ENCODE data around the gene TNIK. TPM values are rescaled to one million over a fixed set of nuclear protein-coding genes. Genes with fewer than 3 reads are reported as not detected.
A peak's percentile ranks its signal among the peaks of the same experiment; 100 is the strongest.

TNIK gene
- total RNA-seq, 6 donors from 2014 or later = 23.2 to 74.4 (median 38.3) TPM

DNA sequence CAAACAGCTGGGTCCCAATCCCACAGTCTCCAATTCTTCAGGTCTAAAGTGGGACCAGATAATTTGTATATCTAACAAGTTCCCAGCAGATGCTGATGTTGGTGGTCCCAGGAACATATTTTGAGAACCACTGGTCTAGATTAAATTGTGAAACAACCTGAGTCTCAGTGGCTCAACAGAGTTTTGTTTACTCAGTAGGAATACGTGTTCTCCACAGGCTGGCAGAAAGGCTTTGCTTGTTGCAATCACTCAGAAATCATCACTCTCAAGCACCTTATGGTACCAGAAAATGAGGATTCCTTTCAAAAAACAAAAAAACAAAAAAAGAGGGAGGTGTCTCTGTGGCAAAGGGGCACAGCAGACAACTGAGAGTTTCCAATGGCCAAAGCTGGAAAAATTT lies 118.0 kb downstream of the TNIK start:
- peaks cover 0 to 18% (median 3%) of the 10 kb centered on the region in 4 donors for H3K4me1 ChIP-seq

DNA sequence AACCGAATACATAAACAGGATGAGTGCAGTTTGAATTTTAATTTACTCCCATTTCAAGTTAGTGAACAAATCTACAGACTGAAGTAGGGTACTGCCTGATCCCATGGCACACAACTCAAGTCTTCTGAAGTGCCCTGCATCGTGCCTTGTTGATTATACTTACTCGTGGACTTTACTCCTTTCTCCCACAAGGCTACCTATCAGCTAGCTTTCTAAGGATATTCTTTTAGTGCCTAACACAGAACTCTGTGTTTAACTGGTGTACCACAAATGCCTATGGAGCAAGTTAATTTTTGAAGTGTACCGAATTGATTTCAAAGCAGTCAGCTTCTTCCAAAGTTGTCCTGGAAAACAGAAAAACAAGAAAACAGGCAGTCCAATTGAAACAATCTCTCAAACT lies 119.8 kb downstream of the TNIK start:
- H3K27me3 ChIP-seq = no peaks in the 10 kb centered on the region
- TF ChIP-seq POLR2A (IDR thresholded peaks at IDR 0.05) (no peak), EP300 (IDR thresholded peaks at IDR 0.05) (peak in 1 of 4 donors; percentile 25)
- no peaks in the 10 kb centered on the region for H3K36me3 ChIP-seq
- no peak for ATAC-seq (ENCODE audit: low FRiP score in 2 of 2)
- WGBS, 2 donors = 69 to 72% methylated on average over 4 of the region's 4 CpGs
- H3K27ac ChIP-seq = no peak overlapping the region
- no peak overlapping the region for H3K4me3 ChIP-seq
- no peak for DNase-seq
- peaks cover 0 to 12% (median 0%) of the 10 kb centered on the region in 4 donors for H3K4me1 ChIP-seq
- no peaks in the 10 kb centered on the region for H3K9me3 ChIP-seq

More for the DNA sequence above, 118.0 kb downstream of the TNIK start:
- no peaks in the 10 kb centered on the region for H3K36me3 ChIP-seq
- H3K27ac ChIP-seq = no peak overlapping the region
- H3K4me3 ChIP-seq = no peak overlapping the region
- no peaks in the 10 kb centered on the region for H3K9me3 ChIP-seq
- TF ChIP-seq, protein P1, sequence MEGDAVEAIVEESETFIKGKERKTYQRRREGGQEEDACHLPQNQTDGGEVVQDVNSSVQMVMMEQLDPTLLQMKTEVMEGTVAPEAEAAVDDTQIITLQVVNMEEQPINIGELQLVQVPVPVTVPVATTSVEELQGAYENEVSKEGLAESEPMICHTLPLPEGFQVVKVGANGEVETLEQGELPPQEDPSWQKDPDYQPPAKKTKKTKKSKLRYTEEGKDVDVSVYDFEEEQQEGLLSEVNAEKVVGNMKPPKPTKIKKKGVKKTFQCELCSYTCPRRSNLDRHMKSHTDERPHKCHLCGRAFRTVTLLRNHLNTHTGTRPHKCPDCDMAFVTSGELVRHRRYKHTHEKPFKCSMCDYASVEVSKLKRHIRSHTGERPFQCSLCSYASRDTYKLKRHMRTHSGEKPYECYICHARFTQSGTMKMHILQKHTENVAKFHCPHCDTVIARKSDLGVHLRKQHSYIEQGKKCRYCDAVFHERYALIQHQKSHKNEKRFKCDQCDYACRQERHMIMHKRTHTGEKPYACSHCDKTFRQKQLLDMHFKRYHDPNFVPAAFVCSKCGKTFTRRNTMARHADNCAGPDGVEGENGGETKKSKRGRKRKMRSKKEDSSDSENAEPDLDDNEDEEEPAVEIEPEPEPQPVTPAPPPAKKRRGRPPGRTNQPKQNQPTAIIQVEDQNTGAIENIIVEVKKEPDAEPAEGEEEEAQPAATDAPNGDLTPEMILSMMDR (IDR thresholded peaks at IDR 0.05) = no peak
- TF ChIP-seq POLR2A (IDR thresholded peaks at IDR 0.05) (no peak), EP300 (IDR thresholded peaks at IDR 0.05) (no peak), POLR2AphosphoS5 (IDR thresholded peaks at IDR 0.05) (no peak)
- DNase-seq (no peak), ATAC-seq (ENCODE audit: low FRiP score in 2 of 2) (no peak)
- no peaks in the 10 kb centered on the region for H3K27me3 ChIP-seq
- 81% methylated on average over 1 of the region's 1 CpG for WGBS, 2 donors

DNA sequence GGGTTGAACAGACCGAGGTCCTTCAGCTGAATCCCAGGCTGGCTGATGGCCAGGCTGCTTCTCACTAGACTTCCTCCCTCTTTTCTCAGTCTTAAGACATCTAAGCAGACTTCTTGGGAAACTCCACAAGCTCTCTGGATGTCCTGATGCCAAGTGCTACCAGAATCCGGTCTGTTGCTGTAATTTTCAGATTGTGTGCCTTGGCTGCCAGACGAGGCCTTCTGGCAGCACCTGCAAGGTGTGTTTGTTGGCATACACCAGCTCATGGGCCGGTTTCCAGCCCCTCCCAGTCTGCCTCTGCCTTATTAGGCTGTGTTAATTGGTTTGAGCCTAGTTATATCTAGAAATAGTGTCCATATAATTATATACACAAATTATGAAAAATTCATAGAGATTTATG lies 120.6 kb downstream of the TNIK start:
- 45 to 75% methylated on average over 4 of the region's 4 CpGs for WGBS, 2 donors
- ATAC-seq (ENCODE audit: low FRiP score in 2 of 2) = peak; percentile 35 to 51

DNA sequence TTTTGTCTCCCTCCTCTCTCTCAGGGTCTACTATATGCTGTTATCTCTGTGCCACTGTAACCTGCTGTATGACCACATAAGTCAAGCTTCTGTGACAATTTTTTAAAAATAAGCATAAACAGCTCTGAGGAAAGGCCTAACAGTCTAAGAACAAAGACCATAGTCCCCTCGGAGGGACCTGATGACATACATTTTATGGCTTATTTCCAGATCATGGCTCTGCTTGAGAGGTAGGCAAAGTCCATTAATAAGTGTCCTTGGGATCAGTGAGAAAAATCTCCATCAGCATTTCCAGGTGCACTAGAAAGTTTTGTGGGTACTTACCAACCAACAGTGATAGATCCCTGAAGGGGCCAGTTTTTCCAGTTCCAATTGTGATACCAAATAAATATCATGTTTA lies 123.8 kb downstream of the TNIK start:
- WGBS, 2 donors = 50 to 70% methylated on average over 1 of the region's 1 CpG
- H3K4me1 ChIP-seq = peaks cover 0 to 23% (median 0%) of the 10 kb centered on the region in 4 donors
- no peak for ATAC-seq (ENCODE audit: low FRiP score in 2 of 2)
- no peaks in the 10 kb centered on the region for H3K36me3 ChIP-seq
- no peak overlapping the region for H3K4me3 ChIP-seq
- H3K27me3 ChIP-seq = no peaks in the 10 kb centered on the region
- TF ChIP-seq, protein P1 (IDR thresholded peaks at IDR 0.05) = no peak
- TF ChIP-seq EP300 (IDR thresholded peaks at IDR 0.05) (no peak), POLR2AphosphoS5 (IDR thresholded peaks at IDR 0.05) (no peak), POLR2A (IDR thresholded peaks at IDR 0.05) (no peak)
- no peak overlapping the region for H3K27ac ChIP-seq
- no peaks in the 10 kb centered on the region for H3K9me3 ChIP-seq
- DNase-seq = no peak

More for the DNA sequence above, 120.6 kb downstream of the TNIK start:
- H3K36me3 ChIP-seq = no peaks in the 10 kb centered on the region
- H3K27me3 ChIP-seq = no peaks in the 10 kb centered on the region
- no peak overlapping the region for H3K4me3 ChIP-seq
- no peaks in the 10 kb centered on the region for H3K9me3 ChIP-seq
- TF ChIP-seq, protein P1 (IDR thresholded peaks at IDR 0.05) = no peak
- TF ChIP-seq POLR2A (IDR thresholded peaks at IDR 0.05) (no peak), POLR2AphosphoS5 (IDR thresholded peaks at IDR 0.05) (peak in 1 of 2 donors; percentile 43), EP300 (IDR thresholded peaks at IDR 0.05) (peak in 1 of 4 donors; percentile 75)
- DNase-seq = peak in 1 of 2 donors; percentile 93
- peaks cover 0 to 15% (median 0%) of the 10 kb centered on the region in 4 donors for H3K4me1 ChIP-seq
- H3K27ac ChIP-seq = peak overlapping the region in 2 of 4 donors; percentile 6 to 72

DNA sequence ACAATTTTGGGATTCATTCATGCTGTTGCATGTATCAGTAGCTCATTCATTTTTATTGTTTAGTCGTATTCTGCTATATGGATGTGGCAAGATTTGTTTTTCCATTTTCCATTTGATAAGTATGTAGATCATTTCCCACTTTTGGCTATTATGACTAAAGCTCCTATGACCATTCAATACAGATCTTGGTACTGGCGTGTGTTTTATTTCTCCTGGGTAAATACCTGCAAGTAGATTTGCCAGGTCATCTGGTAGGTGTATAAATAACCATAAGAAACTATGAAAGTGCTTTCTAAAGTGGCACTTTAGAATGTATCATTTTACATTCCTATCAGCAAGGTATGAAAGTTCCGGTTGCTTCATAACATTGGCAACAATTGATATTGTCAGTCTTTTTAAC lies 124.6 kb downstream of the TNIK start:
- DNase-seq (no peak), ATAC-seq (ENCODE audit: low FRiP score in 2 of 2) (peak; percentile 16 to 66)
- TF ChIP-seq EP300 (IDR thresholded peaks at IDR 0.05) = peak in 2 of 4 donors; percentile 28 to 88
- TF ChIP-seq, protein P1 (IDR thresholded peaks at IDR 0.05) = no peak
- no peaks in the 10 kb centered on the region for H3K9me3 ChIP-seq
- peak overlapping the region in 3 of 4 donors; percentile 41 to 52 (median 43) for H3K27ac ChIP-seq
- H3K36me3 ChIP-seq = no peaks in the 10 kb centered on the region
- no peak overlapping the region for H3K4me3 ChIP-seq
- H3K27me3 ChIP-seq = no peaks in the 10 kb centered on the region
- H3K4me1 ChIP-seq = peaks cover 0 to 23% (median 0%) of the 10 kb centered on the region in 4 donors
- WGBS, 2 donors = 70 to 72% methylated on average over 3 of the region's 3 CpGs

All from upper lobe of left lung (tissue), 6 donors.